Hepatocyte (in vitro differentiated cells): Measurements from ENCODE around the gene LIPA.

Source experiments
- CTCF ChIP-seq: fragments of 200-600 bp; sonication (generic); IDR thresholded peaks from 2 replicates; pipeline ENCODE4 v1.5.1; 2016; ENCODE audit warnings: antibody characterized with exemption, mild to moderate bottlenecking; ENCODE audit not compliant: poor library complexity
- EZH2 ChIP-seq: fragments of 200-600 bp; sonication (generic); IDR thresholded peaks from 2 replicates; pipeline ENCODE4 v1.6.1; 2016; ENCODE audit warnings: antibody characterized with exemption, mild to moderate bottlenecking, borderline replicate concordance

DNA sequence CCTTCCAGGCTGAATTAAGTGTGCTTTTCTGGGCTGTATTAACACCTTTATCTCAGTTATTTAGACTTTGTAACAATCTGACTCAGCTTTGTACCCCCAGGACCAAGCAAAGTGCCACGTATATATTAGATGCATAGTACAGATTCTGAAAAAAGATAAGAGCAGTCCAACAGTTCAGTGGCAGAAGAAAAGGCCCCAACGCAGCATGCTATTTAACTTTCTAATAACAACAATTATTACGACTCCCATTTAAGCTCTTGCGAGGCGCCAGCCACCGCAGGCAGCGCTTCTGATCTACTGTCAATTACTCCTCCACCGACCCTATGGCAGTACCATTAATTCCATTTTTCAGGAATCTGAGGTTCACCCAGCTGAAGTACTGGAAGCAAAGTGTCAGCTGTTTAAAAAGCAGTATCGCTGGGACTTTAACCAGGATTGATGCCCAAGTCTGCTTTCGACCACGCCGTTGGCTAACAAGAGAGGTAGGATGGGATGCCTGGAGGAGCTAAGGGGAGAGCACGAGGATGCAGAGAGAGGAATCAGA, 638 bp downstream of the LIPA start:
- TF ChIP-seq EZH2, result no peak
- no peak for TF ChIP-seq CTCF
